ENCODE data around the gene BCR. TPM values are rescaled to one million over a fixed set of nuclear protein-coding genes. Genes with fewer than 3 reads are reported as not detected.
A peak's percentile ranks its signal among the peaks of the same experiment; 100 is the strongest.

BCR gene
- total RNA-seq, 3 donors from 2014 or later = 25.3 to 44.6 (median 35.1) TPM

DNA sequence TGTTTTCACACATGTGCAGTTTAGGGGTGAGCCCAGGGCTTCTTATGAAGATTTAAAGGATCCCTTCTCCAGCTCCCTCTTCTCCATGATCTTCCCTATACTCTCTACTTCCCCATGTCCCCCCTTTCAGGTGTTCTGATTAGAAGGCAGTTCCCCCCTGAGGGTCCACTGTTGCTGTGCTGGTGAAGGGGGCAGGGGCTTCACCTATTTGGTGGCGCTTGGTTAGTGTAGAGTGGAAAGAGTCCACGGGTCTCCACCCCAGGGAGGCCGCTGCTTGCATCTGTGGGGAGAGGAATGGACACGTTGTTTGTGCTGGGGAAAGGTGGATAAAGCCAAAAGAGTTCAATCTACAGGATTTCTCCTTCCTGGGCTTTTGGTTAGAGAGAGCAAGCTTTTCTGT is 49.3 kb downstream of the BCR start:
- no peak overlapping the region for H3K4me3 ChIP-seq
- H3K36me3 ChIP-seq = no peaks in the 10 kb centered on the region
- H3K9me3 ChIP-seq = peaks cover 10 to 24% of the 10 kb centered on the region in 2 donors
- DNase-seq (ENCODE audit: low spot score in 2 of 2) = no peak
- H3K4me1 ChIP-seq = peaks cover 3% of the 10 kb centered on the region in 2 donors
- H3K27ac ChIP-seq = no peak overlapping the region
- no peaks in the 10 kb centered on the region for H3K27me3 ChIP-seq
- no peak for TF ChIP-seq POLR2A (IDR thresholded peaks at IDR 0.05)
- TF ChIP-seq POLR2AphosphoS5 (IDR thresholded peaks at IDR 0.05) = no peak
- TF ChIP-seq, protein P1, sequence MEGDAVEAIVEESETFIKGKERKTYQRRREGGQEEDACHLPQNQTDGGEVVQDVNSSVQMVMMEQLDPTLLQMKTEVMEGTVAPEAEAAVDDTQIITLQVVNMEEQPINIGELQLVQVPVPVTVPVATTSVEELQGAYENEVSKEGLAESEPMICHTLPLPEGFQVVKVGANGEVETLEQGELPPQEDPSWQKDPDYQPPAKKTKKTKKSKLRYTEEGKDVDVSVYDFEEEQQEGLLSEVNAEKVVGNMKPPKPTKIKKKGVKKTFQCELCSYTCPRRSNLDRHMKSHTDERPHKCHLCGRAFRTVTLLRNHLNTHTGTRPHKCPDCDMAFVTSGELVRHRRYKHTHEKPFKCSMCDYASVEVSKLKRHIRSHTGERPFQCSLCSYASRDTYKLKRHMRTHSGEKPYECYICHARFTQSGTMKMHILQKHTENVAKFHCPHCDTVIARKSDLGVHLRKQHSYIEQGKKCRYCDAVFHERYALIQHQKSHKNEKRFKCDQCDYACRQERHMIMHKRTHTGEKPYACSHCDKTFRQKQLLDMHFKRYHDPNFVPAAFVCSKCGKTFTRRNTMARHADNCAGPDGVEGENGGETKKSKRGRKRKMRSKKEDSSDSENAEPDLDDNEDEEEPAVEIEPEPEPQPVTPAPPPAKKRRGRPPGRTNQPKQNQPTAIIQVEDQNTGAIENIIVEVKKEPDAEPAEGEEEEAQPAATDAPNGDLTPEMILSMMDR (IDR thresholded peaks at IDR 0.05) = no peak
- intact Hi-C loops (cut with DNase I; ENCODE audit: low total_unique reads) = no loop called here

DNA sequence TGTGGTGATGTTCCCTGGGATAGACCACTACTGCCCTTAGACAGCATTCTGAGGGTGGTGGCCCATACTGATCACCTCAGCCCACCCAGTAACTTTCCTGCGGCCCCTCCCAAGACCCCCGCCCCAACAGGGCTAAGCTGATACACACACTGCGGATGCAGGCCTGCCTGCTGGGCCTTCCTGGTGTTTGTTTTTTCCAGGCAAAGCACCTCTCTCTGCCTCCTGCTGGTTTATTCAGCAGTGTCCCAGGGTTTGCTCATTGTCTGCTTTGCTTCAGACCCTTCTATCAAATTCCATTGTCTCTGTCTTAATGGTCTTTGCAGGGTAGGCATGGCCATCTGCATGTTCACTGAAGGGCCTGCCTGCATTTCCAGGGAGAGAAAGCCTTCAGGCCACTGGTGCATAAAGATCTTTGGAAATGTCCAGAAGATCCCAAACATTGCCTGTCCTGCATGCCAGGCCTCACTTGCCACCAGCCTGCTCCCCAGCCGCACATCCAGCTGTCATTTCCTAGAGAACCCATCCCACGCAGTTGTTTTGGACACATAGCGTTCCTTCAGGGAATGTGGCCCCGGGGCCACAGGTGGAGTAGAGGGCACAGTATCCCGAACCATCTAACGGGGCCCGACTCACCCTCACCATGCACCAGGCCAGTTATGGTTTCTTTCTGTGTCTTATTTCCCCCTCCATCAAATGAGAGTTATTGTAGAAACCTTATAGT is 50.2 kb downstream of the BCR start:
- no peak overlapping the region for H3K27ac ChIP-seq
- H3K4me3 ChIP-seq = no peak overlapping the region
- intact Hi-C loops (cut with DNase I; ENCODE audit: low total_unique reads) = no loop called here
- no peak for TF ChIP-seq POLR2AphosphoS5 (IDR thresholded peaks at IDR 0.05)
- no peak for TF ChIP-seq POLR2A (IDR thresholded peaks at IDR 0.05)
- TF ChIP-seq, protein P1 (IDR thresholded peaks at IDR 0.05) = no peak
- DNase-seq (ENCODE audit: low spot score in 2 of 2) = no peak
- H3K4me1 ChIP-seq = peaks cover 3% of the 10 kb centered on the region in 2 donors
- H3K9me3 ChIP-seq = peaks cover 10 to 24% of the 10 kb centered on the region in 2 donors
- no peaks in the 10 kb centered on the region for H3K36me3 ChIP-seq
- no peaks in the 10 kb centered on the region for H3K27me3 ChIP-seq

DNA sequence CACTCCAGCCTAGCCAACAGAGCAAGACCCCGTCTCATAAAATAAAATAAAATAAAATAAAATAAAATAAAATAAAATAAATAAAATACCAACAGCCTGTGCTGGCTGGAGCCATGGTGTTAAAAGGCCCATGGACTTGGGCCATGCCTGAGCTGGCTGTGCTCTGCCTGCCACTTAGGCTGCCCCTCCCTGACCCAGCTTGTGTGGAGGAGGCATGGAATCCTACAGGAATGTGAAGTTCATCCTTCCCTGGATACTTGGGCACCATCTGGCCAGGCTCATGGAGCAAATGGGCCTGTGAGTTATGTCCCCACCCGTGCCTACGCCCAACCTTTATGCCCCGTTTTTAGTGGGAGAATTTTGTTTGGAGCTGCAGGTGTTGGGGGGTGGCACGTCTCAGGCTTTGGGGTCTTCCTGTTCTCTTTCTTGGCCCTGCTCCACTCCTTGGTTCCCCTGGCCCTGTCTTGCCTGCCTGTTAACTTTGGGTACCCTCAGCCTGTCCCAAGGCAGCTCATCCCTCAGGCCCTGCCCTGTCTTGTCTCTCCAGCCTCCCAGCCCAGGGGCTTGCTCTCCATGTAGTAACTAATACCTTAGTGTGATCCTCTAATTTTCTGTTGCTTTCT is 51.3 kb downstream of the BCR start:
- intact Hi-C loops (cut with DNase I; ENCODE audit: low total_unique reads) = no loop called here
- no peak for TF ChIP-seq POLR2A (IDR thresholded peaks at IDR 0.05)
- no peak for TF ChIP-seq POLR2AphosphoS5 (IDR thresholded peaks at IDR 0.05)
- TF ChIP-seq, protein P1 (IDR thresholded peaks at IDR 0.05) = no peak
- peaks cover 0 to 2% of the 10 kb centered on the region in 2 donors for H3K4me1 ChIP-seq
- no peak for DNase-seq (ENCODE audit: low spot score in 2 of 2)
- H3K4me3 ChIP-seq = no peak overlapping the region
- no peaks in the 10 kb centered on the region for H3K36me3 ChIP-seq
- peaks cover 10 to 24% of the 10 kb centered on the region in 2 donors for H3K9me3 ChIP-seq
- H3K27ac ChIP-seq = peak overlapping the region in 1 of 2 donors; percentile 35
- no peaks in the 10 kb centered on the region for H3K27me3 ChIP-seq

GRCh38 chr22:23232094-23232905 is 52.0 kb downstream of the BCR start:
- DNase-seq (ENCODE audit: low spot score in 2 of 2) = no peak
- H3K9me3 ChIP-seq = peaks cover 10 to 24% of the 10 kb centered on the region in 2 donors
- H3K4me3 ChIP-seq = no peak overlapping the region
- no peak overlapping the region for H3K27ac ChIP-seq
- peaks cover 4 to 8% of the 10 kb centered on the region in 2 donors for H3K4me1 ChIP-seq
- H3K27me3 ChIP-seq = no peaks in the 10 kb centered on the region
- intact Hi-C loops (cut with DNase I; ENCODE audit: low total_unique reads) = no loop called here
- H3K36me3 ChIP-seq = no peaks in the 10 kb centered on the region
- TF ChIP-seq, protein P1 (IDR thresholded peaks at IDR 0.05) = no peak
- no peak for TF ChIP-seq POLR2A (IDR thresholded peaks at IDR 0.05)
- TF ChIP-seq POLR2AphosphoS5 (IDR thresholded peaks at IDR 0.05) = no peak
